Measurements from ENCODE around the gene CBARP.
A peak's percentile ranks its signal among the peaks of the same experiment; 100 is the strongest.

Gene CBARP

GRCh38 chr19:1239796-1240737 is 2.3 kb upstream of the CBARP start:
- DNase-seq (ENCODE audit: low read depth in 3 of 3) = peak; percentile 86 to 90 (median 90)

- no peak for DNase-seq (ENCODE audit: low read depth in 3 of 3)
Observed at GRCh38 chr19:1239420-1239795, 1.6 kb upstream of the CBARP start.

- no peak for DNase-seq (ENCODE audit: low read depth in 3 of 3)
Observed at GRCh38 chr19:1238369-1239303, 831 bp upstream of the CBARP start.

GRCh38 chr19:1237027-1237659 is 662 bp downstream of the CBARP start:
- no peak for DNase-seq (ENCODE audit: low read depth in 3 of 3)

- no peak for DNase-seq (ENCODE audit: low read depth in 3 of 3)
Observed at GRCh38 chr19:1236576-1236975, 1.2 kb downstream of the CBARP start.

- no peak for DNase-seq (ENCODE audit: low read depth in 3 of 3)
Observed at GRCh38 chr19:1235625-1236538, 1.9 kb downstream of the CBARP start.

- no peak for DNase-seq (ENCODE audit: low read depth in 3 of 3)
Observed at GRCh38 chr19:1234955-1235380, 2.8 kb downstream of the CBARP start.

GRCh38 chr19:1234051-1234954 is 3.5 kb downstream of the CBARP start:
- DNase-seq (ENCODE audit: low read depth in 3 of 3) = no peak

- DNase-seq (ENCODE audit: low read depth in 3 of 3) = no peak
Observed at GRCh38 chr19:1233115-1233667, 4.6 kb downstream of the CBARP start.

- DNase-seq (ENCODE audit: low read depth in 3 of 3) = no peak
Observed at GRCh38 chr19:1232652-1233072, 5.1 kb downstream of the CBARP start.

GRCh38 chr19:1231729-1232637 is 5.8 kb downstream of the CBARP start:
- DNase-seq (ENCODE audit: low read depth in 3 of 3) = no peak

- no peak for DNase-seq (ENCODE audit: low read depth in 3 of 3)
Observed at GRCh38 chr19:1230783-1231489, 6.9 kb downstream of the CBARP start.

GRCh38 chr19:1229924-1230782 is 7.7 kb downstream of the CBARP start:
- no peak for DNase-seq (ENCODE audit: low read depth in 3 of 3)

GRCh38 chr19:1229056-1229923 is 8.5 kb downstream of the CBARP start:
- no peak for DNase-seq (ENCODE audit: low read depth in 3 of 3)

- DNase-seq (ENCODE audit: low read depth in 3 of 3) = no peak
Observed at GRCh38 chr19:1228161-1228957, 9.4 kb downstream of the CBARP start.

All from stimulated activated CD4-positive, alpha-beta T cell treated with anti-CD3 and anti-CD28 coated beads, TNF-alpha, amount 100 ng/mL, for 4 hours (primary cell).